A549 (cell line): ENCODE data around the gene LDLRAD3.

Experiments used
- BHLHE40 ChIP-seq: IDR thresholded peaks from 2 replicates; pipeline ENCODE4 v1.6.1; 2012; ENCODE audit warnings: low read depth, low read length, inconsistent platforms
- CTCF ChIP-seq: fragments of >200 bp; sonication (Bioruptor Twin); formaldehyde crosslinking; IDR thresholded peaks from 3 replicates; pipeline ENCODE4 v1.5.1; 2016
- EP300 ChIP-seq, 2 experiments: fragments of >200 bp; sonication (Bioruptor Twin); formaldehyde crosslinking; IDR thresholded peaks; 2 replicates in 1 of 2; 3 replicates in 1 of 2; pipeline ENCODE4 v1.6.1; 2016 to 2017
- FOSL2 ChIP-seq, 2 experiments: fragments of 450-650 bp in 1 of 2; fragments of >200 bp in 1 of 2; sonication (Bioruptor Twin) in 1 of 2; formaldehyde crosslinking; IDR thresholded peaks; 2 replicates each; pipeline versions ENCODE4 v1.5.0 to v1.6.1; 2016 to 2020; ENCODE audit warnings: mild to moderate bottlenecking in 1 of 2, moderate library complexity in 1 of 2
- JUN ChIP-seq, 2 experiments: fragments of >200 bp; sonication (Bioruptor Twin); formaldehyde crosslinking; IDR thresholded peaks; 2 replicates in 1 of 2; 3 replicates in 1 of 2; pipeline ENCODE4 v1.6.1; 2016 to 2017
- KDM5A ChIP-seq: fragments of 200-600 bp; sonication (generic); IDR thresholded peaks from 2 replicates; pipeline ENCODE4 v1.6.1; 2016; ENCODE audit warnings: antibody characterized with exemption, mild to moderate bottlenecking
- PBX3 ChIP-seq: IDR thresholded peaks from 2 replicates; pipeline ENCODE4 v1.6.1; 2012
- POLR2A ChIP-seq: IDR thresholded peaks from 2 replicates; pipeline ENCODE4 v1.6.1; 2012; ENCODE audit warnings: mild to moderate bottlenecking, low read length
- REST ChIP-seq: fragments of 200-600 bp; sonication (generic); IDR thresholded peaks from 2 replicates; pipeline ENCODE4 v1.6.1; 2016; ENCODE audit warnings: antibody characterized with exemption, mild to moderate bottlenecking, moderate library complexity
- USF2 ChIP-seq: fragments of 450-650 bp; IDR thresholded peaks from 2 replicates; pipeline ENCODE4 v1.6.1; 2014; ENCODE audit warnings: antibody characterized with exemption

- TF ChIP-seq JUN (IDR thresholded peaks at IDR 0.05) = no peak
- no peak for TF ChIP-seq POLR2A
- TF ChIP-seq CTCF = no peak
- TF ChIP-seq USF2 = no peak
- no peak for TF ChIP-seq EP300 (IDR thresholded peaks at IDR 0.05)
- TF ChIP-seq KDM5A = no peak
- TF ChIP-seq BHLHE40 = no peak
- no peak for TF ChIP-seq REST
- no peak for TF ChIP-seq FOSL2 (IDR thresholded peaks at IDR 0.05)
- no peak for TF ChIP-seq FOSL2 (CRISPR knock-in tag; IDR thresholded peaks at IDR 0.05)
- TF ChIP-seq PBX3 = no peak
Measured at GRCh38 chr11:36057379-36058042, 113.6 kb downstream of the LDLRAD3 start.
